ENCODE results near the gene RP2.

GRCh38 chrX:46792810-46793188 lies 44.0 kb upstream of the RP2 start:
- TF ChIP-seq POLR2AphosphoS5 (IDR thresholded peaks at IDR 0.05; ENCODE audit: low read depth, low read length), result no peak
- TF ChIP-seq POLR2A (IDR thresholded peaks at IDR 0.05; ENCODE audit: low read depth, low read length), result no peak
